Activated CD8-positive, alpha-beta T cell treated with anti-CD3 and anti-CD28 coated beads for 36 hours (primary cell): ENCODE data around the gene IL2RA. TPM values are rescaled to one million over a fixed set of nuclear protein-coding genes. Genes with fewer than 3 reads are reported as not detected.

Experiments
- ATAC-seq: fragments of 200-7000 bp; cut with Tn5 transposase; one replicate; pipeline ENCODE4 v1.10.0; 2021; ENCODE audit warnings: mild to moderate bottlenecking, moderate library complexity
- CTCF ChIA-PET: fragments of 350-600 bp; sonication (Branson Sonifier 250); formaldehyde crosslinking; loops from one replicate; lab custom pipeline; 2021; ENCODE audit warnings: antibody characterized with exemption; lab: Charles Lee
- POLR2A ChIA-PET: fragments of 350-600 bp; sonication (Branson Sonifier 250); formaldehyde crosslinking; loops from one replicate; lab custom pipeline; 2021; ENCODE audit warnings: antibody characterized with exemption; lab: Charles Lee
- DNase-seq: peaks from one replicate; pipeline ENCODE4 v3.0.0-alpha.2; 2020
- H3K27ac Mint-ChIP-seq: one replicate; pipeline ENCODE4 v1.8.0; 2021; ENCODE audit warnings: mild to moderate bottlenecking, mixed read lengths
- H3K27me3 Mint-ChIP-seq: one replicate; pipeline ENCODE4 v1.8.0; 2021; ENCODE audit warnings: mixed read lengths
- H3K36me3 Mint-ChIP-seq: one replicate; pipeline ENCODE4 v1.8.0; 2021; ENCODE audit warnings: low read depth, mixed read lengths
- H3K4me1 Mint-ChIP-seq: one replicate; pipeline ENCODE4 v1.8.0; 2021; ENCODE audit warnings: low read depth, mixed read lengths
- H3K4me3 Mint-ChIP-seq: one replicate; pipeline ENCODE4 v1.8.0; 2021; ENCODE audit warnings: mild to moderate bottlenecking, moderate library complexity, mixed read lengths
- H3K9me3 Mint-ChIP-seq: one replicate; pipeline ENCODE4 v1.8.0; 2021; ENCODE audit warnings: mixed read lengths
- CTCF ChIP-seq: fragments of 200-600 bp; IDR thresholded peaks from one replicate; pipeline ENCODE4 v1.8.0; 2022; ENCODE audit warnings: antibody characterized with exemption, mild to moderate bottlenecking
- intact Hi-C: fragments of 100-400 bp; cut with micrococcal nuclease; formaldehyde crosslinking; loops from one replicate; pipeline ENCODE4 v1.10.0; 2022
- total RNA-seq, 2 experiments: library from RNA; stranded (reverse); gene quantifications; one replicate each; pipeline ENCODE4 v1.2.3, GENCODE V29; 2021

Gene IL2RA
- total RNA-seq, 2 experiments from 2014 or later, result 868 to 874 TPM

- peaks cover 66% of the 10 kb centered on the region for H3K4me1 Mint-ChIP-seq
- no peak overlapping the region for H3K4me3 Mint-ChIP-seq
- no peaks in the 10 kb centered on the region for H3K27me3 Mint-ChIP-seq
- ATAC-seq (no peak), DNase-seq (no peak)
- POLR2A ChIA-PET, result interaction anchor here (1.0 kb wide), 1 partner anchor 9 kb away, joined by 3 read pairs; no protein-coding TSS in a partner anchor
- no peak for TF ChIP-seq CTCF
- CTCF ChIA-PET, result interaction anchor here (1.3 to 1.8 kb wide), 3 partner anchors 10 to 63 kb away, joined by 4 to 7 read pairs (median 5); no protein-coding TSS in a partner anchor
- intact Hi-C loops, result no loop called here
- H3K36me3 Mint-ChIP-seq, result peaks cover 97% of the 10 kb centered on the region
- no peak overlapping the region for H3K27ac Mint-ChIP-seq
- no peaks in the 10 kb centered on the region for H3K9me3 Mint-ChIP-seq
Observed at GRCh38 chr10:6023661-6024333, 38.4 kb downstream of the IL2RA start.

DNA sequence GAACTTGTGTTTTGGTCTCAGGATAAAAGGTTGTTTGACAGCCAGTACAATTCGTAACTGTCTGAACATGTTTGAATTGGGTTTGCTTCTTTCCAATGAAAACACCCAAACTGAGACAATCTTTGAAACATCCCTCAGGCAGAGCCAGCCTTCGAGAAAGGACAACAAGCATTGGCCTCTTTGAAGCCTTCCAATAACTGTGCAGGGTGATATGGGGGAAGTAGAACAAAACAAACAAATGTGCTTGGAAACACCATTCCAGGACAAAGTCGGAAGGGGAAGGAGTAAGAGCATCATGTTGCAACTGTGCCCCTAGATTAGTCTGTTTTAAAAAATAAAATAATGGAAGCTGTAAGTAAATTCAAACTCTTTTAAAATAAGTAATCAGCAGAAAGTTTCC is 39.5 kb downstream of the IL2RA start:
- peaks cover 97% of the 10 kb centered on the region for H3K36me3 Mint-ChIP-seq
- H3K27me3 Mint-ChIP-seq, result no peaks in the 10 kb centered on the region
- intact Hi-C loops, result no loop called here
- ChIA-PET CTCF (interaction anchor here (1.3 to 1.8 kb wide), 2 partner anchors 9 to 64 kb away, joined by 4 to 7 read pairs; no protein-coding TSS in a partner anchor), POLR2A (interaction anchor here (1.0 to 1.6 kb wide), 4 partner anchors 10 to 27 kb away, joined by 3 to 6 read pairs (median 3); no protein-coding TSS in a partner anchor)
- DNase-seq (no peak), ATAC-seq (no peak)
- H3K4me1 Mint-ChIP-seq, result peaks cover 64% of the 10 kb centered on the region
- no peaks in the 10 kb centered on the region for H3K9me3 Mint-ChIP-seq
- peak overlapping the region; percentile 33 for H3K27ac Mint-ChIP-seq
- no peak overlapping the region for H3K4me3 Mint-ChIP-seq
- no peak for TF ChIP-seq CTCF

- H3K9me3 Mint-ChIP-seq, result no peaks in the 10 kb centered on the region
- DNase-seq (no peak), ATAC-seq (no peak)
- no peaks in the 10 kb centered on the region for H3K27me3 Mint-ChIP-seq
- intact Hi-C loops, result no loop called here
- H3K27ac Mint-ChIP-seq, result peak overlapping the region; percentile 55
- no peak overlapping the region for H3K4me3 Mint-ChIP-seq
- H3K4me1 Mint-ChIP-seq, result peaks cover 67% of the 10 kb centered on the region
- H3K36me3 Mint-ChIP-seq, result peaks cover 98% of the 10 kb centered on the region
- ChIA-PET CTCF (no interaction called here), POLR2A (interaction anchor here (0.6 to 1.6 kb wide), 2 partner anchors 13 to 16 kb away, joined by 3 read pairs; no protein-coding TSS in a partner anchor)
- TF ChIP-seq CTCF, result no peak
Observed at GRCh38 chr10:6020826-6021225, 41.3 kb downstream of the IL2RA start.

GRCh38 chr10:6019796-6020195 is 42.4 kb downstream of the IL2RA start:
- intact Hi-C loops, result no loop called here
- peaks cover 99% of the 10 kb centered on the region for H3K36me3 Mint-ChIP-seq
- H3K4me3 Mint-ChIP-seq, result no peak overlapping the region
- no peaks in the 10 kb centered on the region for H3K27me3 Mint-ChIP-seq
- no peak for DNase-seq
- CTCF ChIA-PET, result no interaction called here
- H3K27ac Mint-ChIP-seq, result peak overlapping the region; percentile 74
- peak; percentile 17 for ATAC-seq
- no peaks in the 10 kb centered on the region for H3K9me3 Mint-ChIP-seq
- POLR2A ChIA-PET, result interaction anchor here (1.6 kb wide), 1 partner anchor 17 kb away, joined by 3 read pairs; no protein-coding TSS in a partner anchor
- no peak for TF ChIP-seq CTCF
- H3K4me1 Mint-ChIP-seq, result peaks cover 76% of the 10 kb centered on the region
